ENCODE measurements around the gene DHX57.

Gene DHX57

DNA sequence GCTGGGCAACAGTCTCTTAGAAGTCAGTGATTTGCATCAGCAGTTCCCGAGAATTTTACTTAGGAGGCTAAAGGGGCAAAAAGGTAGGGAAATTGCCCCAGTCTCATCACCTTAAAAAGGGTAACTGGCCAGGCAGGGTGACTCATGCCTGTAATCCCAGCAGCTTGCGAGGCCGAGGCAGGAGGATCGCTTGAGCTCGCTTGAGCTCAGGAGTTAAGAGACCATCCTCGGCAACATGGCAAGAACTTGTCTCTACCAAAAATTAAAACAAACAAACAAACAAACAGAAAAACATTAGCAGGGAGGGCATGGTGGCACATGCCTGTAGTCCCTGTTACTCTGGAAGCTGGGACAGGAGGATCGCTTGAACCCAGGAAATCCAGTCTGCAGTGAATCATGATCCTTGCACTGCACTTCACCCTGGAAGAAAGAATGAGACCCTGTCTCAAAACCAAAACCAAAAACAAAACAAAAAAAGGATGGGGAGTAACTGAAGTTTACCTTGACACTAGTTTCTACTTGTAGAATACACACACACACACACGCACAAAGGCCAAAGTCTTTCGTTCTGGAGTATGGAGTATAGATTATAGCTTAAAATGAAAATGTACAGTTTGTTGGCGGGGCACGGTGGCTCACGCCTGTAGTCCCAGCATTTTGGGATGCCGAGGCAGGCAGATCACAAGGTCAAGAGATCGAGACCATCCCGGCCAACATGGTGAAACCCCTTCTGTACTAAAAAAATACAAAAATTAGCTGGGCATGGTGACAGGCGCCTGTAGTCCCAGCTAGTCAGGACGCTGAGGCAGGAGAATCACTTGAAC, 100.4 kb downstream of the DHX57 start:
- Histone ChIP-seq H3K4me3 (ENCODE audit: low read length) (no peak overlapping the region), H3K79me2 (ENCODE audit: control insufficient read depth, low read length) (peaks cover 14% of the 10 kb centered on the region), H3K4me1 (ENCODE audit: control insufficient read depth, low read length) (peaks cover 9% of the 10 kb centered on the region), H3K9me3 (ENCODE audit: control insufficient read depth, insufficient read depth, low read length) (no peaks in the 10 kb centered on the region), H3F3A (ENCODE audit: control insufficient read depth, insufficient read depth) (no peaks in the 10 kb centered on the region), H3K27me3 (ENCODE audit: control insufficient read depth, low read length) (peaks cover 14% of the 10 kb centered on the region), H3K27ac (ENCODE audit: low read depth, low read length) (no peak overlapping the region), H3K36me3 (ENCODE audit: control insufficient read depth, low read length) (peaks cover 4% of the 10 kb centered on the region; the same call in 1 of the 2 replicates), H3K4me2 (ENCODE audit: low read length) (no peak overlapping the region), H3K9me2 (replicated peaks; ENCODE audit: control insufficient read depth, low read length) (no peaks in the 10 kb centered on the region), H4K20me1 (ENCODE audit: control insufficient read depth, insufficient read depth, low read depth, low read length) (no peaks in the 10 kb centered on the region)
- TF ChIP-seq, protein P1, sequence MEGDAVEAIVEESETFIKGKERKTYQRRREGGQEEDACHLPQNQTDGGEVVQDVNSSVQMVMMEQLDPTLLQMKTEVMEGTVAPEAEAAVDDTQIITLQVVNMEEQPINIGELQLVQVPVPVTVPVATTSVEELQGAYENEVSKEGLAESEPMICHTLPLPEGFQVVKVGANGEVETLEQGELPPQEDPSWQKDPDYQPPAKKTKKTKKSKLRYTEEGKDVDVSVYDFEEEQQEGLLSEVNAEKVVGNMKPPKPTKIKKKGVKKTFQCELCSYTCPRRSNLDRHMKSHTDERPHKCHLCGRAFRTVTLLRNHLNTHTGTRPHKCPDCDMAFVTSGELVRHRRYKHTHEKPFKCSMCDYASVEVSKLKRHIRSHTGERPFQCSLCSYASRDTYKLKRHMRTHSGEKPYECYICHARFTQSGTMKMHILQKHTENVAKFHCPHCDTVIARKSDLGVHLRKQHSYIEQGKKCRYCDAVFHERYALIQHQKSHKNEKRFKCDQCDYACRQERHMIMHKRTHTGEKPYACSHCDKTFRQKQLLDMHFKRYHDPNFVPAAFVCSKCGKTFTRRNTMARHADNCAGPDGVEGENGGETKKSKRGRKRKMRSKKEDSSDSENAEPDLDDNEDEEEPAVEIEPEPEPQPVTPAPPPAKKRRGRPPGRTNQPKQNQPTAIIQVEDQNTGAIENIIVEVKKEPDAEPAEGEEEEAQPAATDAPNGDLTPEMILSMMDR (IDR thresholded peaks at IDR 0.05; ENCODE audit: low read depth, low read length, poor library complexity, severe bottlenecking), result no peak
- no peak for TF ChIP-seq EZH2phosphoT487 (IDR thresholded peaks at IDR 0.05; ENCODE audit: borderline replicate concordance, low read length)

DNA sequence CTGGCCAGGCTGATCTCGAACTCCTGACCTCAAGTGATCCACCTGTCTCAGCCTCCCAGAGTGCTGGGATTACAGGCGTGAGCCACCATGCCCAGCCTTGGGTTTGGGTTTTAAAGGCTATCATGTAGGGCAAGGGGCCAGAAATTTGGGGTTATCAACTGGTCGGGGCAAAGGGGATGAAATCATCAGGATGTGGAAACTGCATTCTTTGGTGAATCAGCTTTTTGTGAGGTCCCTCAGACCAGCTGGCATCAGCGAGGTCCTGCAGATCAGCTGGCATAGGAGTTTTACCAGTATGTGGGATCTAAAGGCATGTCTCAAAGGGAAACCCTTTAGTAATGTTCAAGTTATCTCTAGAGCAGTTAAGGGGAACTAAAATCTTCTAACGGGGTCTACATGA, 104.1 kb downstream of the DHX57 start:
- H3K27ac ChIP-seq (ENCODE audit: low read depth, low read length), result no peak overlapping the region
- H3K79me2 ChIP-seq (ENCODE audit: control insufficient read depth, low read length), result no peaks in the 10 kb centered on the region
- no peak overlapping the region for H3K4me3 ChIP-seq (ENCODE audit: low read length)
- H3K4me1 ChIP-seq (ENCODE audit: control insufficient read depth, low read length), result peaks cover 5% of the 10 kb centered on the region; the same call in 1 of the 2 replicates
- H3K27me3 ChIP-seq (ENCODE audit: control insufficient read depth, low read length), result peaks cover 14% of the 10 kb centered on the region
- H3F3A ChIP-seq (ENCODE audit: control insufficient read depth, insufficient read depth), result no peaks in the 10 kb centered on the region
- H3K9me2 ChIP-seq (replicated peaks; ENCODE audit: control insufficient read depth, low read length), result no peaks in the 10 kb centered on the region
- no peak overlapping the region for H3K4me2 ChIP-seq (ENCODE audit: low read length)
- H3K9me3 ChIP-seq (ENCODE audit: control insufficient read depth, insufficient read depth, low read length), result no peaks in the 10 kb centered on the region
- no peaks in the 10 kb centered on the region for H4K20me1 ChIP-seq (ENCODE audit: control insufficient read depth, insufficient read depth, low read depth, low read length)
- no peaks in the 10 kb centered on the region for H3K36me3 ChIP-seq (ENCODE audit: control insufficient read depth, low read length)
- no peak for TF ChIP-seq EZH2phosphoT487 (IDR thresholded peaks at IDR 0.05; ENCODE audit: borderline replicate concordance, low read length)
- TF ChIP-seq, protein P1 (IDR thresholded peaks at IDR 0.05; ENCODE audit: low read depth, low read length, poor library complexity, severe bottlenecking), result no peak

DNA sequence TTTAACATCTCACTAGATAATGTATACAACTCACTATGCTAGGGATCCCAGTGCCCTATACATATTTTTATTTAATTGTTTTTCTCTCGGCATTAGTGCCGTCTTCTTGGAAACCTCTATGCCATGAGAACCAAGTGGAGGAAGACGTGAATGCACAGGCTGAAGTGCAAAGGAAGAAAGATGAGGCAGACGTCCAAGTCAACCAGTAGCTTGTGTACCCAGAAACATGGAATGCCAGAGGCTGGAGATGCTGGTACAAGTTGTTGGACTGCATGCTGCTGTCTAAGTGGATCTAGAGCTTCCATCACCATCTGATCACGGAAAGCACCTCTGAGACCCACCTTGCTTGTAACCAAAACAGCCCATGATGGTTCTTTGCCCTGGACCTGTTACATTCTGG, 110.2 kb downstream of the DHX57 start:
- H3K9me3 ChIP-seq (ENCODE audit: control insufficient read depth, insufficient read depth, low read length), result no peaks in the 10 kb centered on the region
- H3K27ac ChIP-seq (ENCODE audit: low read depth, low read length), result no peak overlapping the region
- TF ChIP-seq EZH2phosphoT487 (IDR thresholded peaks at IDR 0.05; ENCODE audit: borderline replicate concordance, low read length), result no peak
- TF ChIP-seq, protein P1 (IDR thresholded peaks at IDR 0.05; ENCODE audit: low read depth, low read length, poor library complexity, severe bottlenecking), result no peak
- H4K20me1 ChIP-seq (ENCODE audit: control insufficient read depth, insufficient read depth, low read depth, low read length), result no peaks in the 10 kb centered on the region
- no peaks in the 10 kb centered on the region for H3K27me3 ChIP-seq (ENCODE audit: control insufficient read depth, low read length)
- H3K4me1 ChIP-seq (ENCODE audit: control insufficient read depth, low read length), result peaks cover 5% of the 10 kb centered on the region; the same call in 1 of the 2 replicates
- no peak overlapping the region for H3K4me2 ChIP-seq (ENCODE audit: low read length)
- H3F3A ChIP-seq (ENCODE audit: control insufficient read depth, insufficient read depth), result no peaks in the 10 kb centered on the region
- no peaks in the 10 kb centered on the region for H3K9me2 ChIP-seq (replicated peaks; ENCODE audit: control insufficient read depth, low read length)
- no peaks in the 10 kb centered on the region for H3K36me3 ChIP-seq (ENCODE audit: control insufficient read depth, low read length)
- no peaks in the 10 kb centered on the region for H3K79me2 ChIP-seq (ENCODE audit: control insufficient read depth, low read length)
- H3K4me3 ChIP-seq (ENCODE audit: low read length), result no peak overlapping the region
